C4-2B (cell line): ENCODE data around the gene OR5T2.
"Not testable (repeated sequence)": the region's sequence is repeated elsewhere in the genome, so short reads cannot be mapped to it uniquely, and the experiment has no call there.

Experiments used
- CTCF ChIP-seq: fragments of 450-650 bp; conservative IDR thresholded peaks from 2 replicates; pipeline ENCODE4 v1.5.1; 2017; ENCODE audit warnings: mild to moderate bottlenecking
- ZFX ChIP-seq: fragments of 450-650 bp; IDR thresholded peaks from 2 replicates; pipeline ENCODE4 v1.6.1; 2017

DNA sequence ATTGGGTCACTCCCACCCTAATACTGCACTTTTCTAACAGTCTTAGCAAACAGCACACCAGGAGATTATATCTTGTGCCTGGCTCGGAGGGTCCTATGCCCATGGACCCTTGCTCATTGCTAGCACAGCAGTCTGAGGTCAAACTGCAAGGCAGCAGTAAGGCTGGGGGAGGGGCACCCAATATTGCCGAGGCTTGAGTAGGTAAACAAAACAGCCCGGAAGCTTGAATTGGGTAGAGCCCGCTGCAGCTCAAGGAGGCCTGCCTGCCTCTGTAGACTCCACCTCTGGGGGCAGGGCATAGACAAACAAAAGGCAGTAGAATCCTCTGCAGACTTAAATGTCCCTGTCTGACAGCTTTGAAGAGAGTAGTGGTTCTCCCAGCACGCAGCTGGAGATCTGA lies 14.3 kb downstream of the OR5T2 start:
- not testable (repeated sequence) for TF ChIP-seq CTCF, ZFX
